ENCODE data around the gene PGC.

DNA sequence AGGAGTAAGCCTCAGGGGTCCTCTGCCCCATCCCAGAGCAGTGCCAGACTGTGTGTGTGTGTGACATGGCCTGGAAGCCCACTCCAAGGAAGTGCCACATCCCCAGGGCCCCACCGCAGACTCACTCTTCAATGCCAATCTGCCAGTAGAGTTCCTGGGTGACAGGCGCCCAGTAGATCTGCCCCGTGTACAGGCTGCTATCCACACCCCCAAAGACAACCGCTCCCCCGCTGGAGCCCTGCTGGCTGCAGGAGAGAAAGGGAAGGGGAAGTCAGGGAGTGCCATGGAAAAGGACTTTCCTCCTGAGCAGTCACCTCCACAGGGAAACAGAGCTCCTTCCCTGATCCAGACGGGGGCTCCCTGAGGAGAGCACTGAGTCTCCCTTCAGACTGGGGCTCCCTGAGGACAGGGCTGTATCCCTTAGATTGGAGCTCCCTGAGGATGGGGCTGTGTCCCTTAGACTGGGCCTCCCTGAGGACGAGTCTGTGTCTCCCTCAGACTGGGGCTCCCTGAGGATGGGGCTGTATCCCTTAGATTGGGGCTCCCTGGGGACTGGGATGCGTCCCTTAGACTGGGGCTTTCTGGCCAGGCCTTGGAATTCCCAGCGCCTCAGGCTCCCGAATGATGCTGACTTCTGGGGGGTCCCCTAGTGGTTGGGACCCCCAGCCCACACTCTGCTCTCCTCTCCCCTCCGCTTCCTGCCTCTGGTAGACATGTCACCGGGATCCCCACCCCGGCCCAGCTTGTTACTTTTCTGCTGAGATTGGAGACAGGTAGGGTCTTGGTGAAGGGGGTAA lies 6.6 kb downstream of the PGC start:
- no peak for TF ChIP-seq POLR2A (IDR thresholded peaks at IDR 0.05)
- TF ChIP-seq, protein P1, sequence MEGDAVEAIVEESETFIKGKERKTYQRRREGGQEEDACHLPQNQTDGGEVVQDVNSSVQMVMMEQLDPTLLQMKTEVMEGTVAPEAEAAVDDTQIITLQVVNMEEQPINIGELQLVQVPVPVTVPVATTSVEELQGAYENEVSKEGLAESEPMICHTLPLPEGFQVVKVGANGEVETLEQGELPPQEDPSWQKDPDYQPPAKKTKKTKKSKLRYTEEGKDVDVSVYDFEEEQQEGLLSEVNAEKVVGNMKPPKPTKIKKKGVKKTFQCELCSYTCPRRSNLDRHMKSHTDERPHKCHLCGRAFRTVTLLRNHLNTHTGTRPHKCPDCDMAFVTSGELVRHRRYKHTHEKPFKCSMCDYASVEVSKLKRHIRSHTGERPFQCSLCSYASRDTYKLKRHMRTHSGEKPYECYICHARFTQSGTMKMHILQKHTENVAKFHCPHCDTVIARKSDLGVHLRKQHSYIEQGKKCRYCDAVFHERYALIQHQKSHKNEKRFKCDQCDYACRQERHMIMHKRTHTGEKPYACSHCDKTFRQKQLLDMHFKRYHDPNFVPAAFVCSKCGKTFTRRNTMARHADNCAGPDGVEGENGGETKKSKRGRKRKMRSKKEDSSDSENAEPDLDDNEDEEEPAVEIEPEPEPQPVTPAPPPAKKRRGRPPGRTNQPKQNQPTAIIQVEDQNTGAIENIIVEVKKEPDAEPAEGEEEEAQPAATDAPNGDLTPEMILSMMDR (IDR thresholded peaks at IDR 0.05): no peak

All from thyroid gland (tissue), 4 donors.